K562 (cell line): ENCODE results near the gene PXMP2. TPM values are rescaled to one million over a fixed set of nuclear protein-coding genes. Genes with fewer than 3 reads are reported as not detected.

Experiments
- EHMT2 ChIP-seq: fragments of 450-650 bp; IDR thresholded peaks from 2 replicates; pipeline ENCODE4 v1.6.1; 2018; ENCODE audit warnings: antibody characterized with exemption
- ELF1 ChIP-seq: fragments of 200-800 bp; sonication (Bioruptor generic); IDR thresholded peaks from 2 replicates; pipeline ENCODE4 v1.6.1; 2016; ENCODE audit warnings: missing genetic modification characterization, missing compliant biosample characterization
- EWSR1 ChIP-seq: fragments of 450-650 bp; IDR thresholded peaks from 2 replicates; pipeline ENCODE4 v1.6.1; 2018; ENCODE audit warnings: borderline replicate concordance, mild to moderate bottlenecking, low read depth, moderate library complexity; ENCODE audit not compliant: partially characterized antibody
- KLF16 ChIP-seq: IDR thresholded peaks from 2 replicates; pipeline ENCODE4 v1.6.1; 2016; ENCODE audit warnings: antibody characterized with exemption
- MAZ ChIP-seq, 2 experiments: fragments of 450-650 bp in 1 of 2; sonication (generic) in 1 of 2; formaldehyde crosslinking; IDR thresholded peaks in 1 of 2; conservative IDR thresholded peaks in 1 of 2; 2 replicates each; pipeline versions ENCODE4 v1.4.0 to v1.5.0; 2020; ENCODE audit warnings: mild to moderate bottlenecking in 1 of 2, missing genetic modification reagents in 1 of 2
- MECOM ChIP-seq: fragments of 250-450 bp; sonication (Bioruptor Pico); IDR thresholded peaks from 2 replicates; pipeline ENCODE4 v1.8.0; 2022; ENCODE audit warnings: inconsistent platforms
- MEIS2 ChIP-seq: fragments of 450-650 bp; IDR thresholded peaks from 2 replicates; pipeline ENCODE4 v1.6.1; 2014; ENCODE audit warnings: mild to moderate bottlenecking; ENCODE audit not compliant: partially characterized antibody
- MTA1 ChIP-seq: fragments of 450-650 bp; IDR thresholded peaks from 2 replicates; pipeline ENCODE4 v1.6.1; 2017; ENCODE audit warnings: borderline replicate concordance
- POLR2A ChIP-seq: fragments of 450-650 bp; conservative IDR thresholded peaks from 2 replicates; pipeline ENCODE4 v1.6.1; 2016
- SIN3B ChIP-seq: fragments of 450-650 bp; IDR thresholded peaks from 2 replicates; pipeline ENCODE4 v1.6.1; 2017; ENCODE audit warnings: low read depth, mild to moderate bottlenecking, moderate library complexity
- TAL1 ChIP-seq: fragments of 450-650 bp; IDR thresholded peaks from 2 replicates; pipeline ENCODE4 v1.6.1; 2016; ENCODE audit warnings: mild to moderate bottlenecking
- ZC3H11A ChIP-seq: IDR thresholded peaks from 2 replicates; pipeline ENCODE4 v1.6.1; 2012; ENCODE audit warnings: low read depth, low read length, improper control_type of control experiment
- ZNF124 ChIP-seq: sonication (generic); formaldehyde crosslinking; IDR thresholded peaks from 2 replicates; pipeline ENCODE4 v1.8.1; 2022; ENCODE audit warnings: missing genetic modification reagents
- ZNF589 ChIP-seq: fragments of 200-800 bp; sonication (Bioruptor generic); IDR thresholded peaks from 2 replicates; pipeline ENCODE4 v1.6.1; 2016; ENCODE audit warnings: low read depth, missing genetic modification characterization, missing compliant biosample characterization
- ZNF75A ChIP-seq: fragments of 450-650 bp; formaldehyde crosslinking; IDR thresholded peaks from 2 replicates; pipeline ENCODE4 v1.4.0; 2020; ENCODE audit warnings: mild to moderate bottlenecking
- ZSCAN32 ChIP-seq: fragments of 450-650 bp; formaldehyde crosslinking; IDR thresholded peaks from 2 replicates; pipeline ENCODE4 v1.4.0; 2020; ENCODE audit warnings: mild to moderate bottlenecking, moderate library complexity
- polyA plus RNA-seq, 8 experiments: library from polyadenylated mRNA; depleted of rRNA in 4 of 8; stranded (reverse) in 5 of 8; unstranded in 3 of 8; fragments of >200 nt; fragmentation: Nextera tagmentation in 2 of 8; fragmentation: Illumina TruSeq in 1 of 8; extraction: Ambion mirVana in 2 of 8; extraction: Trizol in 1 of 8; gene quantifications; 2 replicates each; pipeline versions ENCODE4 v1.2.1 to v1.2.3, GENCODE V29; 2011 to 2014; ENCODE audit warnings: inconsistent platforms in 1 of 8, missing spikeins in 1 of 8
- total RNA-seq, 7 experiments: library from RNA; depleted of rRNA in 6 of 7; stranded (reverse); fragments of >200 nt in 6 of 7; fragmentation: Illumina TruSeq in 2 of 7; extraction: Trizol in 2 of 7; gene quantifications; 2 replicates each; pipeline versions ENCODE4 v1.2.1 to v1.2.3, GENCODE V29; 2011 to 2021; ENCODE audit warnings: low replicate concordance in 1 of 7
- TF ChIP-seq, protein P1 (sequence below), 3 experiments: IDR thresholded peaks in 2 of 3; conservative IDR thresholded peaks in 1 of 3; 2 replicates each; pipeline ENCODE4 v1.5.1; 2011 to 2012; ENCODE audit warnings: low read length in 3 of 3, mild to moderate bottlenecking in 3 of 3, control low read depth in 2 of 3, improper control_type of control experiment in 1 of 3, inconsistent platforms in 1 of 3, low read depth in 1 of 3, mixed read lengths in 1 of 3, moderate library complexity in 1 of 3; ENCODE audit not compliant: insufficient read depth in 2 of 3
- TF ChIP-seq, protein P2 (sequence below), 2 experiments: fragments of 450-650 bp; conservative IDR thresholded peaks; 2 replicates each; pipeline ENCODE4 v1.6.1; 2017; ENCODE audit warnings: mild to moderate bottlenecking in 2 of 2, moderate library complexity in 2 of 2
- TF ChIP-seq, protein P3 (sequence below), 2 experiments: IDR thresholded peaks; 2 replicates each; pipeline ENCODE4 v1.6.1; 2011; ENCODE audit warnings: borderline replicate concordance in 1 of 2, control low read depth in 1 of 2, low read depth in 1 of 2, low read length in 1 of 2, mild to moderate bottlenecking in 1 of 2, mixed read lengths in 1 of 2, moderate library complexity in 1 of 2; ENCODE audit not compliant: insufficient read depth in 1 of 2, insufficient read length in 1 of 2, poor library complexity in 1 of 2, severe bottlenecking in 1 of 2; ENCODE audit errors: extremely low read depth in 1 of 2
- TF ChIP-seq, protein P4 (sequence below): fragments of 450-650 bp; IDR thresholded peaks from 2 replicates; pipeline ENCODE4 v1.6.1; 2016; ENCODE audit warnings: antibody characterized with exemption
- TF ChIP-seq, protein P5 (sequence below): fragments of 250-450 bp; sonication (Bioruptor Pico); IDR thresholded peaks from 2 replicates; pipeline ENCODE4 v1.8.0; 2021; ENCODE audit warnings: moderate library complexity, mild to moderate bottlenecking, inconsistent platforms

Gene PXMP2
- total and polyA plus RNA-seq, 9 of the 15 experiments (the other 6 are each of a cell fraction or from before 2014, with no cell fraction given) = 3.0 to 66.1 (median 44.7) TPM

DNA sequence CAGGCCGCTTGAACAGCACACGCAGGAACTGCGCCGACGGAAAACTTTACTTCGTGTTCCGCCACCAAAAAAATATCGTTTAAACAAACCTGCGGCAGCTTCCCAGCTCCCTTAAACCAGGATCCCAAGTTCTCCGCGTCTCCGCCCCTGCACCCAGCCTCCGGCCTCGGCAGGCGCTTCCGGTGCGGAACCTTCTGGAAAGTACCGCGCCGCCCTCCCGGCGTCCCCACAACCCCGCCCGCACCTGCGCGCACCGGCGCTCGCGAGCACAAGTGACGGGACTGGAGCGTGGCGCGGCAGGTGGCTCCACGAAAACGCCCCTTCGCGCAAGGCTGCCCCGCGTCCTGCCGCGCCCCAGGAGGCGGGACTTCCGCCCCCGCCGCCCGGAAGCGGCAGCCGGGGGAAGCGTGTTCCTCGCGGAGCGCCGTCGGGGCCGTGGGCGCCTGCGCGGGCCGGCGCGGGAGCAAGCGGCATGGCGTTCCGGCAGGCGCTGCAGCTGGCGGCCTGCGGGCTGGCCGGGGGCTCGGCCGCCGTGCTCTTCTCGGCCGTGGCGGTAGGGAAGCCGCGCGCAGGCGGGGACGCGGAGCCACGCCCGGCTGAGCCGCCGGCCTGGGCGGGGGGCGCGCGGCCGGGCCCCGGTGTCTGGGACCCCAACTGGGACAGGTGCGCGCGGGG, 23.2 kb downstream of the PXMP2 start, which contains the start of gene PGAM5 (continued):
- TF ChIP-seq, protein P1, sequence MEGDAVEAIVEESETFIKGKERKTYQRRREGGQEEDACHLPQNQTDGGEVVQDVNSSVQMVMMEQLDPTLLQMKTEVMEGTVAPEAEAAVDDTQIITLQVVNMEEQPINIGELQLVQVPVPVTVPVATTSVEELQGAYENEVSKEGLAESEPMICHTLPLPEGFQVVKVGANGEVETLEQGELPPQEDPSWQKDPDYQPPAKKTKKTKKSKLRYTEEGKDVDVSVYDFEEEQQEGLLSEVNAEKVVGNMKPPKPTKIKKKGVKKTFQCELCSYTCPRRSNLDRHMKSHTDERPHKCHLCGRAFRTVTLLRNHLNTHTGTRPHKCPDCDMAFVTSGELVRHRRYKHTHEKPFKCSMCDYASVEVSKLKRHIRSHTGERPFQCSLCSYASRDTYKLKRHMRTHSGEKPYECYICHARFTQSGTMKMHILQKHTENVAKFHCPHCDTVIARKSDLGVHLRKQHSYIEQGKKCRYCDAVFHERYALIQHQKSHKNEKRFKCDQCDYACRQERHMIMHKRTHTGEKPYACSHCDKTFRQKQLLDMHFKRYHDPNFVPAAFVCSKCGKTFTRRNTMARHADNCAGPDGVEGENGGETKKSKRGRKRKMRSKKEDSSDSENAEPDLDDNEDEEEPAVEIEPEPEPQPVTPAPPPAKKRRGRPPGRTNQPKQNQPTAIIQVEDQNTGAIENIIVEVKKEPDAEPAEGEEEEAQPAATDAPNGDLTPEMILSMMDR (IDR thresholded peaks at IDR 0.05 in 2 of 3, conservative IDR thresholded peaks at IDR 0.05 in 1 of 3; ENCODE audit: insufficient read depth in 2 of 3, low read depth in 1 of 3, low read length in 3 of 3) = no peak
- TF ChIP-seq ZSCAN32 (CRISPR knock-in tag) = no peak
- peak; percentile 30; the same call in 1 of the 2 replicates for TF ChIP-seq KLF16
- TF ChIP-seq ZNF124 (CRISPR knock-in tag) = 0 out of 2 replicates have a peak, but pooled peaks have one; percentile 47
- TF ChIP-seq TAL1 = no peak
- TF ChIP-seq, protein P2, sequence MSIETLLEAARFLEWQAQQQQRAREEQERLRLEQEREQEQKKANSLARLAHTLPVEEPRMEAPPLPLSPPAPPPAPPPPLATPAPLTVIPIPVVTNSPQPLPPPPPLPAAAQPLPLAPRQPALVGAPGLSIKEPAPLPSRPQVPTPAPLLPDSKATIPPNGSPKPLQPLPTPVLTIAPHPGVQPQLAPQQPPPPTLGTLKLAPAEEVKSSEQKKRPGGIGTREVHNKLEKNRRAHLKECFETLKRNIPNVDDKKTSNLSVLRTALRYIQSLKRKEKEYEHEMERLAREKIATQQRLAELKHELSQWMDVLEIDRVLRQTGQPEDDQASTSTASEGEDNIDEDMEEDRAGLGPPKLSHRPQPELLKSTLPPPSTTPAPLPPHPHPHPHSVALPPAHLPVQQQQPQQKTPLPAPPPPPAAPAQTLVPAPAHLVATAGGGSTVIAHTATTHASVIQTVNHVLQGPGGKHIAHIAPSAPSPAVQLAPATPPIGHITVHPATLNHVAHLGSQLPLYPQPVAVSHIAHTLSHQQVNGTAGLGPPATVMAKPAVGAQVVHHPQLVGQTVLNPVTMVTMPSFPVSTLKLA (conservative IDR thresholded peaks at IDR 0.05) = peak; percentile 80 to 91
- TF ChIP-seq MECOM (CRISPR knock-in tag) = no peak
- peak; percentile 50; the same call in 1 of the 2 replicates for TF ChIP-seq ZNF75A (CRISPR knock-in tag)
- no peak for TF ChIP-seq ZC3H11A
- peak; percentile 74 to 84 for TF ChIP-seq MAZ (CRISPR knock-in tag; conservative IDR thresholded peaks at IDR 0.05 in 1 of 2, IDR thresholded peaks at IDR 0.05 in 1 of 2)
- peak; percentile 84 for TF ChIP-seq SIN3B
- TF ChIP-seq, protein P3, sequence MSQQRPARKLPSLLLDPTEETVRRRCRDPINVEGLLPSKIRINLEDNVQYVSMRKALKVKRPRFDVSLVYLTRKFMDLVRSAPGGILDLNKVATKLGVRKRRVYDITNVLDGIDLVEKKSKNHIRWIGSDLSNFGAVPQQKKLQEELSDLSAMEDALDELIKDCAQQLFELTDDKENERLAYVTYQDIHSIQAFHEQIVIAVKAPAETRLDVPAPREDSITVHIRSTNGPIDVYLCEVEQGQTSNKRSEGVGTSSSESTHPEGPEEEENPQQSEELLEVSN (IDR thresholded peaks at IDR 0.05; ENCODE audit: borderline replicate concordance in 1 of 2, extremely low read depth in 1 of 2, insufficient read depth in 1 of 2, insufficient read length in 1 of 2, low read depth in 1 of 2, low read length in 1 of 2, poor library complexity in 1 of 2, severe bottlenecking in 1 of 2) = peak; percentile 85 to 93
- TF ChIP-seq, protein P4, sequence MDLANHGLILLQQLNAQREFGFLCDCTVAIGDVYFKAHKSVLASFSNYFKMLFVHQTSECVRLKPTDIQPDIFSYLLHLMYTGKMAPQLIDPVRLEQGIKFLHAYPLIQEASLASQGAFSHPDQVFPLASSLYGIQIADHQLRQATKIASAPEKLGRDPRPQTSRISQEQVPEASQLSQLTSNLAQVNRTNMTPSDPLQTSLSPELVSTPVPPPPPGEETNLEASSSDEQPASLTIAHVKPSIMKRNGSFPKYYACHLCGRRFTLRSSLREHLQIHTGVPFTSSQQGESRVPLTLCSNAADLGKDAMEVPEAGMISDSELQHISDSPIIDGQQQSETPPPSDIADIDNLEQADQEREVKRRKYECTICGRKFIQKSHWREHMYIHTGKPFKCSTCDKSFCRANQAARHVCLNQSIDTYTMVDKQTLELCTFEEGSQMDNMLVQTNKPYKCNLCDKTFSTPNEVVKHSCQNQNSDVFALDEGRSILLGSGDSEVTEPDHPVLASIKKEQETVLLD = peak; percentile 80
- no peak for TF ChIP-seq EWSR1
- TF ChIP-seq POLR2A = peak; percentile 76
- TF ChIP-seq EHMT2 = no peak
- peak; percentile 91 for TF ChIP-seq ELF1 (tag)
- TF ChIP-seq, protein P5, sequence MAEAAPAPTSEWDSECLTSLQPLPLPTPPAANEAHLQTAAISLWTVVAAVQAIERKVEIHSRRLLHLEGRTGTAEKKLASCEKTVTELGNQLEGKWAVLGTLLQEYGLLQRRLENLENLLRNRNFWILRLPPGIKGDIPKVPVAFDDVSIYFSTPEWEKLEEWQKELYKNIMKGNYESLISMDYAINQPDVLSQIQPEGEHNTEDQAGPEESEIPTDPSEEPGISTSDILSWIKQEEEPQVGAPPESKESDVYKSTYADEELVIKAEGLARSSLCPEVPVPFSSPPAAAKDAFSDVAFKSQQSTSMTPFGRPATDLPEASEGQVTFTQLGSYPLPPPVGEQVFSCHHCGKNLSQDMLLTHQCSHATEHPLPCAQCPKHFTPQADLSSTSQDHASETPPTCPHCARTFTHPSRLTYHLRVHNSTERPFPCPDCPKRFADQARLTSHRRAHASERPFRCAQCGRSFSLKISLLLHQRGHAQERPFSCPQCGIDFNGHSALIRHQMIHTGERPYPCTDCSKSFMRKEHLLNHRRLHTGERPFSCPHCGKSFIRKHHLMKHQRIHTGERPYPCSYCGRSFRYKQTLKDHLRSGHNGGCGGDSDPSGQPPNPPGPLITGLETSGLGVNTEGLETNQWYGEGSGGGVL (CRISPR knock-in tag) = no peak
- peak; percentile 80 for TF ChIP-seq MTA1
- peak; percentile 65 for TF ChIP-seq MEIS2
- 0 out of 2 replicates have a peak, but pooled peaks have one; percentile 26 for TF ChIP-seq ZNF589
